ENCODE data around the gene SMIM38. TPM values are rescaled to one million over a fixed set of nuclear protein-coding genes. Genes with fewer than 3 reads are reported as not detected.

SMIM38 gene
- total and polyA plus RNA-seq, 2 donors (not counting 1 experiment from before 2014, with no cell fraction given), result 1.2 to 1.6 TPM

DNA sequence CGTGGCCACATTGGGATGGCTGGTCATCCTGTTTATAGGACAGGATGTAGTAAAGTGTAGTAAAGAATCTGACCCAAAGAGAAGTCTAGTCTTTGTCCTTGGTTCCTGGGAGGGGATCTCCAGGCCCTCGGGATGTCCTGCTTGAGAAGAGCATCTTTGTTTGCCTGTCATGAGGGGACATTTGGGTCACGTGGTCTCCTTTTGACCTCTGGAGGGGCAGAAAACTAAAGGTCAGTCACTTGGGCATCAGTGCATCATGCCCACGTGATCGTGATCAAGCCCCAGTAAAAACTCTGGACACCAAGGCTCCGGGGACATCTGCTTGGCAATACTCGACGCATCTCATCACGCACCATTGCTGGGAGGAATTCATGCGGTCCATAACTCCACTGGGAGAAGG is 9.1 kb downstream of the SMIM38 start:
- no peak overlapping the region for H2AFZ ChIP-seq (ENCODE audit: insufficient read depth, low read depth, low read length, poor library complexity, severe bottlenecking)
- H3K27ac Mint-ChIP-seq, result no peak overlapping the region
- no peaks in the 10 kb centered on the region for H3K36me3 ChIP-seq (replicated peaks in 1 of 2; ENCODE audit: control extremely low read depth in 1 of 2, control insufficient read depth in 1 of 2, extremely low read depth in 1 of 2, insufficient read depth in 2 of 2, low read length in 1 of 2)
- H3K4me2 ChIP-seq (replicated peaks; ENCODE audit: low read depth, low read length, poor library complexity, severe bottlenecking), result no peak overlapping the region
- H4K20me1 ChIP-seq (ENCODE audit: control insufficient read depth, insufficient read depth, low read length, poor library complexity, severe bottlenecking), result no peaks in the 10 kb centered on the region
- peaks cover 3 to 7% (median 7%) of the 10 kb centered on the region in 3 donors for H3K9me3 ChIP-seq (ENCODE audit: control extremely low read depth in 1 of 3, control insufficient read depth in 2 of 3, insufficient read depth in 1 of 3, low read length in 2 of 3)
- H3K27ac ChIP-seq (ENCODE audit: low read length in 2 of 2), result no peak overlapping the region
- H3K4me1 ChIP-seq (ENCODE audit: control insufficient read depth in 2 of 2, insufficient read depth in 2 of 2, low read length in 2 of 2), result peaks cover 6 to 8% of the 10 kb centered on the region in 2 donors
- H3K4me1 Mint-ChIP-seq, result peaks cover 9% of the 10 kb centered on the region
- H3K27me3 ChIP-seq (replicated peaks in 1 of 4; ENCODE audit: control extremely low read depth in 1 of 4, control insufficient read depth in 3 of 4, insufficient read depth in 4 of 4, low read length in 3 of 4), result no peaks in the 10 kb centered on the region
- no peak overlapping the region for H3K4me3 Mint-ChIP-seq
- TF ChIP-seq EZH2 (IDR thresholded peaks at IDR 0.05; ENCODE audit: borderline replicate concordance, insufficient read depth, low read depth, low read length, poor library complexity, severe bottlenecking), result no peak
- WGBS (ENCODE audit: insufficient coverage), result 84% methylated on average over 8 of the region's 10 CpGs
- no peaks in the 10 kb centered on the region for H3K79me2 ChIP-seq (ENCODE audit: control insufficient read depth, insufficient read depth, low read length)
- DNase-seq (no peak), ATAC-seq (ENCODE audit: low read depth) (no peak)
- intact Hi-C loops (cut with micrococcal nuclease), result no loop called here
- H3K9ac ChIP-seq (ENCODE audit: low read length), result no peak overlapping the region
- CTCF ChIA-PET, result no interaction called here
- peaks cover 9% of the 10 kb centered on the region for H3K27me3 Mint-ChIP-seq
- H3K4me3 ChIP-seq (ENCODE audit: control extremely low read depth in 1 of 5, extremely low read depth in 1 of 5, insufficient read depth in 1 of 5, low read depth in 2 of 5, low read length in 4 of 5), result no peak overlapping the region
- POLR2A ChIA-PET, result no interaction called here
- H3K9me3 Mint-ChIP-seq (ENCODE audit: insufficient read depth), result peaks cover 6% of the 10 kb centered on the region

DNA sequence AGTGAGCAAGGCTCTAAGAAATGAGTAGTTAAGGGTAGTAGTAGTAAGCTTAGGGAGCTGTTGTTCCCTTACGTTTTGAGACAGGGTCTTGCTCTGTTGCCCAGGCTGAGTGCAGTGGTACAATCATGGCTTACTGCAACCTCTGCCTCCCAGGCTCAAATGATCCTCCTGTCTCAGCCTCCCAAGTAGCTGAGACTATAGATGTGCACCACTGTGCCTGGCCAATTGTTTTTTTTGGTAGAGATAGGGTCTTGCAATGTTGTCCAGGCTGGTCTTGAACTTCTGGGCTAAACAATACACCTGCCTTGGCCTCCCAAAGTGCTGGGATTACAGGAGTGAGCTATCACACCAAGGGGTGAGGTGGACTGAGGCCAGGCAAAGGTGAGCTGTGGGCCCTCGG is 10.0 kb downstream of the SMIM38 start:
- Mint-ChIP-seq H3K4me3 (no peak overlapping the region), H3K9me3 (ENCODE audit: insufficient read depth) (peaks cover 6% of the 10 kb centered on the region), H3K27ac (no peak overlapping the region), H3K27me3 (peaks cover 9% of the 10 kb centered on the region), H3K4me1 (peaks cover 9% of the 10 kb centered on the region)
- no peak overlapping the region for H3K4me3 ChIP-seq (ENCODE audit: control extremely low read depth in 1 of 5, extremely low read depth in 1 of 5, insufficient read depth in 1 of 5, low read depth in 2 of 5, low read length in 4 of 5)
- H3K9ac ChIP-seq (ENCODE audit: low read length), result no peak overlapping the region
- no peaks in the 10 kb centered on the region for H4K20me1 ChIP-seq (ENCODE audit: control insufficient read depth, insufficient read depth, low read length, poor library complexity, severe bottlenecking)
- H3K9me3 ChIP-seq (ENCODE audit: control extremely low read depth in 1 of 3, control insufficient read depth in 2 of 3, insufficient read depth in 1 of 3, low read length in 2 of 3), result peaks cover 3 to 7% (median 7%) of the 10 kb centered on the region in 3 donors
- H3K27ac ChIP-seq (ENCODE audit: low read length in 2 of 2), result no peak overlapping the region
- H3K4me1 ChIP-seq (ENCODE audit: control insufficient read depth in 2 of 2, insufficient read depth in 2 of 2, low read length in 2 of 2), result peaks cover 6 to 8% of the 10 kb centered on the region in 2 donors
- intact Hi-C loops (cut with micrococcal nuclease), result no loop called here
- ATAC-seq (ENCODE audit: low read depth), result no peak
- TF ChIP-seq, protein P1, sequence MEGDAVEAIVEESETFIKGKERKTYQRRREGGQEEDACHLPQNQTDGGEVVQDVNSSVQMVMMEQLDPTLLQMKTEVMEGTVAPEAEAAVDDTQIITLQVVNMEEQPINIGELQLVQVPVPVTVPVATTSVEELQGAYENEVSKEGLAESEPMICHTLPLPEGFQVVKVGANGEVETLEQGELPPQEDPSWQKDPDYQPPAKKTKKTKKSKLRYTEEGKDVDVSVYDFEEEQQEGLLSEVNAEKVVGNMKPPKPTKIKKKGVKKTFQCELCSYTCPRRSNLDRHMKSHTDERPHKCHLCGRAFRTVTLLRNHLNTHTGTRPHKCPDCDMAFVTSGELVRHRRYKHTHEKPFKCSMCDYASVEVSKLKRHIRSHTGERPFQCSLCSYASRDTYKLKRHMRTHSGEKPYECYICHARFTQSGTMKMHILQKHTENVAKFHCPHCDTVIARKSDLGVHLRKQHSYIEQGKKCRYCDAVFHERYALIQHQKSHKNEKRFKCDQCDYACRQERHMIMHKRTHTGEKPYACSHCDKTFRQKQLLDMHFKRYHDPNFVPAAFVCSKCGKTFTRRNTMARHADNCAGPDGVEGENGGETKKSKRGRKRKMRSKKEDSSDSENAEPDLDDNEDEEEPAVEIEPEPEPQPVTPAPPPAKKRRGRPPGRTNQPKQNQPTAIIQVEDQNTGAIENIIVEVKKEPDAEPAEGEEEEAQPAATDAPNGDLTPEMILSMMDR (IDR thresholded peaks at IDR 0.05), result no peak
- no peak for TF ChIP-seq EZH2 (IDR thresholded peaks at IDR 0.05; ENCODE audit: borderline replicate concordance, insufficient read depth, low read depth, low read length, poor library complexity, severe bottlenecking)
- H3K4me2 ChIP-seq (replicated peaks; ENCODE audit: low read depth, low read length, poor library complexity, severe bottlenecking), result no peak overlapping the region
- H3K79me2 ChIP-seq (ENCODE audit: control insufficient read depth, insufficient read depth, low read length), result no peaks in the 10 kb centered on the region
- H2AFZ ChIP-seq (ENCODE audit: insufficient read depth, low read depth, low read length, poor library complexity, severe bottlenecking), result no peak overlapping the region
- DNase-seq, result no peak
- POLR2A ChIA-PET, result no interaction called here
- H3K27me3 ChIP-seq (replicated peaks in 1 of 4; ENCODE audit: control extremely low read depth in 1 of 4, control insufficient read depth in 3 of 4, insufficient read depth in 4 of 4, low read length in 3 of 4), result no peaks in the 10 kb centered on the region
- CTCF ChIA-PET, result no interaction called here
- 80% methylated on average over 1 of the region's 2 CpGs for WGBS (ENCODE audit: insufficient coverage)
- no peaks in the 10 kb centered on the region for H3K36me3 ChIP-seq (replicated peaks in 1 of 2; ENCODE audit: control extremely low read depth in 1 of 2, control insufficient read depth in 1 of 2, extremely low read depth in 1 of 2, insufficient read depth in 2 of 2, low read length in 1 of 2)

Measured in B cell (primary cell).